PFSK-1 (cell line): Measurements from ENCODE around the gene LSM7.

Source experiments
- FOXP2 ChIP-seq: optimal IDR thresholded peaks from 2 replicates; pipeline ENCODE3; 2011; ENCODE audit warnings: borderline replicate concordance, control low read depth, inconsistent platforms; ENCODE audit not compliant: insufficient read depth; ENCODE audit errors: extremely low read length, extremely low read depth
- POLR2AphosphoS5 ChIP-seq: IDR thresholded peaks from 2 replicates; pipeline ENCODE4 v1.6.1; 2012; ENCODE audit warnings: low read depth, mild to moderate bottlenecking, control low read depth, low read length, moderate library complexity
- SIN3A ChIP-seq: IDR thresholded peaks from 2 replicates; pipeline ENCODE4 v1.6.1; 2012; ENCODE audit warnings: mild to moderate bottlenecking, low read length, moderate library complexity, borderline replicate concordance; ENCODE audit not compliant: insufficient read depth
- TAF1 ChIP-seq: IDR thresholded peaks from 2 replicates; pipeline ENCODE4 v1.6.1; 2012; ENCODE audit warnings: low read length, control low read depth, borderline replicate concordance; ENCODE audit not compliant: insufficient read depth
- TF ChIP-seq, protein P1 (sequence below), 2 experiments: IDR thresholded peaks; 2 replicates each; pipeline versions ENCODE4 v1.6.1 to v1.8.0; 2011 to 2012; ENCODE audit warnings: low read depth in 2 of 2, low read length in 2 of 2, control low read depth in 1 of 2, inconsistent platforms in 1 of 2, mild to moderate bottlenecking in 1 of 2, moderate library complexity in 1 of 2; ENCODE audit not compliant: insufficient read depth in 1 of 2

DNA sequence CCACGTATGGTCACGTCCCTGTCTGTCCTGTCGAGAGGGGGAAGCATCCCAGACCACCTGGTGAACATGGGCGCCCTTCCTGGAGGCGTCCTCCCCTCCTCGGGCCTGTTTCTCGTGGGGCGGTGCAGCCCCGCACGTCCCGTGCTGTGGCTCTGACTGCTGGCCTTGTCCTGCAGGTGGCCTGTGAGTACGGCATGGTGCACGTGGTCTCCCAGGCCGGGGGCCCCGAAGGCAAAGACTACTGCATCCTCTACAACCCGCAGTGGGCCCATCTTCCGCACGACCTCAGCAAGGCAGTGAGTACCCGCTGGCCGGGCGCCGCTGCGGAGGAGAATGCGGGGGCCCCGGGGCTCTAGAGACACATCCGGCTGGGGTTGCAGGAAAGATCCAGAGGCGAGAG, 6.0 kb upstream of the LSM7 start:
- TF ChIP-seq POLR2AphosphoS5 (no peak), TAF1 (no peak), SIN3A (no peak), FOXP2 (no peak)
- TF ChIP-seq, protein P1, sequence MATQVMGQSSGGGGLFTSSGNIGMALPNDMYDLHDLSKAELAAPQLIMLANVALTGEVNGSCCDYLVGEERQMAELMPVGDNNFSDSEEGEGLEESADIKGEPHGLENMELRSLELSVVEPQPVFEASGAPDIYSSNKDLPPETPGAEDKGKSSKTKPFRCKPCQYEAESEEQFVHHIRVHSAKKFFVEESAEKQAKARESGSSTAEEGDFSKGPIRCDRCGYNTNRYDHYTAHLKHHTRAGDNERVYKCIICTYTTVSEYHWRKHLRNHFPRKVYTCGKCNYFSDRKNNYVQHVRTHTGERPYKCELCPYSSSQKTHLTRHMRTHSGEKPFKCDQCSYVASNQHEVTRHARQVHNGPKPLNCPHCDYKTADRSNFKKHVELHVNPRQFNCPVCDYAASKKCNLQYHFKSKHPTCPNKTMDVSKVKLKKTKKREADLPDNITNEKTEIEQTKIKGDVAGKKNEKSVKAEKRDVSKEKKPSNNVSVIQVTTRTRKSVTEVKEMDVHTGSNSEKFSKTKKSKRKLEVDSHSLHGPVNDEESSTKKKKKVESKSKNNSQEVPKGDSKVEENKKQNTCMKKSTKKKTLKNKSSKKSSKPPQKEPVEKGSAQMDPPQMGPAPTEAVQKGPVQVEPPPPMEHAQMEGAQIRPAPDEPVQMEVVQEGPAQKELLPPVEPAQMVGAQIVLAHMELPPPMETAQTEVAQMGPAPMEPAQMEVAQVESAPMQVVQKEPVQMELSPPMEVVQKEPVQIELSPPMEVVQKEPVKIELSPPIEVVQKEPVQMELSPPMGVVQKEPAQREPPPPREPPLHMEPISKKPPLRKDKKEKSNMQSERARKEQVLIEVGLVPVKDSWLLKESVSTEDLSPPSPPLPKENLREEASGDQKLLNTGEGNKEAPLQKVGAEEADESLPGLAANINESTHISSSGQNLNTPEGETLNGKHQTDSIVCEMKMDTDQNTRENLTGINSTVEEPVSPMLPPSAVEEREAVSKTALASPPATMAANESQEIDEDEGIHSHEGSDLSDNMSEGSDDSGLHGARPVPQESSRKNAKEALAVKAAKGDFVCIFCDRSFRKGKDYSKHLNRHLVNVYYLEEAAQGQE (IDR thresholded peaks at IDR 0.05; ENCODE audit: insufficient read depth in 1 of 2, low read depth in 2 of 2, low read length in 2 of 2), result no peak
